Kidney (tissue), 22 donors: ENCODE data around the gene WFDC10B. TPM values are rescaled to one million over a fixed set of nuclear protein-coding genes. Genes with fewer than 3 reads are reported as not detected.

Experiments
- DNase-seq, 5 donors: peaks; one replicate each; pipeline ENCODE4 v3.0.0-alpha.2; 2013 to 2020
- FAIRE-seq: peaks from 2 replicates; lab custom pipeline; 2012; peaks lifted over from hg19 to GRCh38; lab: Jason Lieb, UNC
- H3K27ac ChIP-seq, 2 donors: one replicate each; pipeline ENCODE4 v1.7.0; 2013; ENCODE audit warnings: low read depth in 2 of 2, low read length in 2 of 2, inconsistent platforms in 1 of 2
- H3K27me3 ChIP-seq: one replicate; pipeline ENCODE4 v1.7.1; 2013; ENCODE audit warnings: low read length, inconsistent platforms; ENCODE audit not compliant: control insufficient read depth, insufficient read depth
- H3K36me3 ChIP-seq, 3 donors: one replicate each; pipeline versions ENCODE4 v1.7.0 to v1.7.1; 2013; ENCODE audit warnings: low read length in 3 of 3, control low read depth in 1 of 3, inconsistent platforms in 1 of 3; ENCODE audit not compliant: insufficient read depth in 3 of 3, control insufficient read depth in 2 of 3
- H3K4me1 ChIP-seq, 3 donors: one replicate each; pipeline versions ENCODE4 v1.7.0 to v1.7.1; 2013; ENCODE audit warnings: low read length in 3 of 3, inconsistent platforms in 1 of 3, low read depth in 1 of 3; ENCODE audit not compliant: control insufficient read depth in 2 of 3, insufficient read depth in 2 of 3
- H3K4me3 ChIP-seq, 3 donors: one replicate each; pipeline versions ENCODE4 v1.7.0 to v1.8.1; 2013; ENCODE audit warnings: low read length in 3 of 3, control low read depth in 1 of 3, inconsistent platforms in 1 of 3
- H3K9ac ChIP-seq, 3 donors: one replicate each; pipeline versions ENCODE4 v1.7.0 to v1.7.1; 2013; ENCODE audit warnings: low read length in 3 of 3, control low read depth in 1 of 3, inconsistent platforms in 1 of 3
- H3K9me3 ChIP-seq, 3 donors: one replicate each; pipeline versions ENCODE4 v1.7.0 to v1.7.1; 2013; ENCODE audit warnings: low read length in 3 of 3, control low read depth in 1 of 3, inconsistent platforms in 1 of 3; ENCODE audit not compliant: control insufficient read depth in 2 of 3, insufficient read depth in 1 of 3
- CTCF ChIP-seq: IDR thresholded peaks from 3 replicates; pipeline ENCODE4 v1.5.1; 2012; ENCODE audit warnings: mild to moderate bottlenecking, moderate library complexity, borderline replicate concordance; ENCODE audit not compliant: insufficient read depth; ENCODE audit errors: extremely low read depth
- intact Hi-C: fragments of 100-400 bp; cut with DNase I; formaldehyde crosslinking; loops from one replicate; pipeline ENCODE4 v1.11.1; 2022
- long read RNA-seq, 10 donors: library from polyadenylated mRNA in 1 of 10; unstranded in 1 of 10; transcript quantifications; one replicate each; pipeline ENCODE4 v2.0.0 and lab custom pipeline, GENCODE V29; 2021 to 2026
- polyA plus RNA-seq: library from polyadenylated mRNA; stranded (reverse); fragments of 350-450 nt; fragmentation: Illumina TruSeq; extraction: RNeasy Lipid Tissue Mini Kit (QIAGEN cat#74804); gene quantifications from one replicate; pipeline ENCODE4 v1.2.3, GENCODE V29; 2014; ENCODE audit warnings: low read depth, low replicate concordance; ENCODE audit not compliant: insufficient read depth
- total RNA-seq: library from RNA; stranded (reverse); fragmentation: NEBNext Ultra II Directional; extraction: Animal tissue kit (Norgen Biotek cat#: 25700); gene quantifications from one replicate; pipeline ENCODE4 v1.2.1, GENCODE V29; 2021
- donor health status: control.
- donor health status: control.
- donor health status: control.
- donor health status: control.
- donor health status: control.
- donor health status: DM: yes; HTN: yes; CAD: no.
- donor health status: Normal renal cell carcinoma (clear cell type).

Gene WFDC10B
- total RNA-seq = 0.60 TPM
- polyA plus RNA-seq = not detected
- long read RNA-seq, donor 1 = 0 reads
- long read RNA-seq, donor 2 = 0 reads
- long read RNA-seq, donor 3 = 0 reads
- long read RNA-seq, donor 4 = 0 reads
- long read RNA-seq, donor 5 = 0 reads
- long read RNA-seq, donor 6 = 0 reads
- long read RNA-seq, donor 7, partial matches to known transcripts = 0 of 1 reads
- long read RNA-seq, donor 7, other reads (novel, unspliced or antisense) = 1 of 1 reads
- long read RNA-seq, donor 8 = 0 reads
- long read RNA-seq, donor 9 = 0 reads
- long read RNA-seq, donor 10 = 0 reads

DNA sequence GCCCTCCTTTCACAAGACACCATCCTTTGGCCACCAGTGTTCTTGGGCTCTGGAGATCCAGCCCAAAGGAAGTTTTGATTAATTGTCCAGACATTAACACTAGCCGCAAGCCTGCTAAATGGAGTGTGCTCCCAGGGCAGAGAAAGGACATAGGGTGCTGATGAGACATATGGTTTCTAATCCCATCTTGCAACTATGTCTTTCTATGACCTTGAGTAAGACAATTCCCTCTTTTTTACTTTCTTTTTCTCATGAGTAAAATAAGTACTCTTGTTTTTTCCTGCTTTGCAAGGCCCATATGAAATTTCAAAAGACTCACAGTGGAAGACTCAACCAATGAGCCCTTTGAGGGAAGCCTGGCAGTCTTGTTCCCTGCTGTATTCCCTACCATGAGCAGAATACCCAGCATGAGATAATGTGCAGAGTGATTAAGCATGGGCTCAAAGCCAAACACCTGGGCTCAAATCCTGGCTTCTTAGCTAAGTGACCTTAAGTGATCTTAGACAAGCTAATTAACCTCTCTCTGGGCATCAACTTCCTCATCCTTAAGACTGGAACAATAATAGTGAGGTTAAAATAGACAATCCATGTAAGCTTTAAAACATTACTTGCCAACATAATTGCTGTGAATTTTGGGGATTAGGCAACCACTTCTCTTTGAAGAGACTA, at the start of gene WFDC10B:
Gene WFDC10B (minus strand): TSS at position 51 of the 669 bp plus-strand sequence. CDS start 19,027 bp downstream, outside the sequence.
- Histone ChIP-seq H3K36me3 (no peaks in the 10 kb centered on the region), H3K4me3 (no peak within 1 kb of the TSS), H3K9me3 (no peaks in the 10 kb centered on the region), H3K4me1 (no peaks in the 10 kb centered on the region), H3K27ac (no peak within 1 kb of the TSS), H3K9ac (no peak within 1 kb of the TSS), H3K27me3 (no peaks in the 10 kb centered on the region)
- DNase-seq (no peak), FAIRE-seq (no peak)
- no peak for TF ChIP-seq CTCF
- intact Hi-C loops = no loop called here

DNA sequence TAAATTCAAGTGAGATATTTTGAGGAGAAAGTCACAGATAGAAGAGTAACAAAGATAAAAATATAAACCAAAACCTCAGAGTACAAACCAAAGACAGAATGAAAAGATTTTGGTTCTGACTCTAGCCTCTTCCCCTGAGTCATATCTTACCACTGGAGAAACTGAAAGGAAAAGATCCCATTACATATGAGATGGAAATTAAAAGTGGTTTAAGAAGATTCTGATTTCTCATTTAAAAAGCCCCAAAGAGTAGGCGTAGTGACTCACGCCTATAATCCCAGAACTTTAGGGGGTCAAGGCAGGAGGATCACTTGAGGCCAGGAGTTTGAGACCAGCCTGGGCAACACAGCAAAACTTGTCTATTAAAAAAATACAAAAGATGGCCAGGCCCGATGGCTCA, 47.9 kb upstream of the WFDC10B start:
- Histone ChIP-seq H3K4me1 (no peaks in the 10 kb centered on the region), H3K4me3 (no peak overlapping the region), H3K9ac (no peak overlapping the region), H3K9me3 (no peaks in the 10 kb centered on the region), H3K36me3 (no peaks in the 10 kb centered on the region), H3K27me3 (no peaks in the 10 kb centered on the region), H3K27ac (no peak overlapping the region)
- FAIRE-seq (no peak), DNase-seq (no peak)
- TF ChIP-seq CTCF = no peak
- intact Hi-C loops = no loop called here

DNA sequence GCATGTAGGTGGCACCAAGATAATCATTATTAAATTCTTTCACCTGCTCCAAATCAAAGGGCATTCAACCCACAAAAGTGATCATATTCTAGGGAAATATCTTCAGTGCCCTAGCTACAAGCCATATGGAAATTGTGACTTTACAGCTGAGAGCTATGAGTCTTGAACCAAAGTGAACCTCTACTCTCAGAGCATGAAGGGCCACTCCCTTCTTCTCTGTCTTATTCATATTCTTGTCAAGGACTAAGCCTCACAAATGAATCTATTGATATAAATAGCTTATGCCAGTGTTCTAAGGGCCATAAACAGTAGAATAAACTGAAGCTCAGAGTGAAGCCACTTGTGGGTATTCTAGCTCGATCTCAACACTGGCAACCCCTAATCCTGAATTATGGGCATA, 46.9 kb upstream of the WFDC10B start:
- Histone ChIP-seq H3K36me3 (no peaks in the 10 kb centered on the region), H3K9ac (no peak overlapping the region), H3K4me3 (no peak overlapping the region), H3K9me3 (no peaks in the 10 kb centered on the region), H3K27me3 (no peaks in the 10 kb centered on the region), H3K27ac (no peak overlapping the region), H3K4me1 (no peaks in the 10 kb centered on the region)
- DNase-seq = no peak
- intact Hi-C loops = no loop called here
- no peak for TF ChIP-seq CTCF
- no peak for FAIRE-seq
